GM12801 (cell line): Measurements from ENCODE around the gene EZH1.

ENCODE experiments used
- CTCF ChIP-seq: IDR thresholded peaks from one replicate; pipeline ENCODE4 v1.5.1; 2011; ENCODE audit warnings: control low read depth; ENCODE audit not compliant: insufficient read length; ENCODE audit errors: extremely low read depth

EZH1 gene

GRCh38 chr17:42681976-42682721 lies 62.7 kb downstream of the EZH1 start, which contains the start of gene CNTNAP1:
Gene CNTNAP1, plus strand, starts transcription at chr17:42682531. Its CDS starts 299 bp downstream, at chr17:42682830.
- TF ChIP-seq CTCF = no peak

- no peak for TF ChIP-seq CTCF
Observed at GRCh38 chr17:42680331-42680808, 64.5 kb downstream of the EZH1 start.

GRCh38 chr17:42679492-42680330 lies 65.1 kb downstream of the EZH1 start:
- no peak for TF ChIP-seq CTCF

- TF ChIP-seq CTCF = no peak
Observed at GRCh38 chr17:42678951-42679491, 65.8 kb downstream of the EZH1 start.

- no peak for TF ChIP-seq CTCF
Observed at GRCh38 chr17:42677921-42678781, 66.7 kb downstream of the EZH1 start.

GRCh38 chr17:42677012-42677857 lies 67.6 kb downstream of the EZH1 start:
- TF ChIP-seq CTCF = no peak
